ENCODE results near the gene SPEG. TPM values are rescaled to one million over a fixed set of nuclear protein-coding genes. Genes with fewer than 3 reads are reported as not detected.

The SPEG gene
- total and polyA plus RNA-seq, 2 donors (not counting 3 experiments of a cell fraction or from before 2014, with no cell fraction given) = 0.84 to 3.5 TPM

DNA sequence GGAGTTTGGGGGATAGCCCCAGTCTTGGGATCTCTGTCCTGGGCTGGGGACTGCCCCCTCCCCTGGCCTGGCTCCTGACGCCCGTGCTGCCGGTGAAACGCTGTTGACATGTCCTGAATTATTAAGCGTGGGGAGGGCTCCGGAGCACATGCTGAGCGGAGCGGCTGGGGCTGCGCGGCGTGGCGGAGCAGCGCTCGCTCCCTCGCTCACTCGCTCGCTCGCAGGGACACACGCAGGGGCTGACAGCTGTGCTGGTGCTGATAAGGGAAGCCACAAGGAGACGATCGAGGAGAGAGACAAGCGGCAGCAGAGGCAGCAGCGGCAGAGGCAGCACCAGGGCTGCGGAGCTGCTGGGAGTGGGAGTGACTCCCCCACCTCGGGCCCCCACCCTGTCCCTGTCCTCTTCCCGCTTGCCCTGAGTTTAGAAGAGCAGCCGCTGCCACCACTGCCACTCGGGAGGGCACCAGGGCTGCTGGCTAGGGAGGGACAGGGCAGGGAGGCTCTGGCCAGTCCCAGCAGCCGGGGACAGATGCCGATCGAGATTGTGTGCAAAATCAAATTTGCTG lies 79.6 kb downstream of the SPEG start, which contains the start of gene ASIC4:
TSS of gene ASIC4 (plus strand) at position 287 of the 566 bp plus-strand sequence. CDS start at position 530, 243 bp downstream.
- Histone ChIP-seq H3K9ac (replicated peaks; ENCODE audit: extremely low read depth, insufficient read depth, low read length) (no peak within 1 kb of the TSS), H3K9me1 (replicated peaks; ENCODE audit: control insufficient read depth, extremely low read depth, insufficient read depth, low read length) (no peaks in the 10 kb centered on the region), H3K4me3 (replicated peaks in 1 of 3; ENCODE audit: insufficient read depth in 1 of 3, low read depth in 1 of 3, low read length in 3 of 3) (no peak within 1 kb of the TSS), H3K4me1 (ENCODE audit: control insufficient read depth, extremely low read depth, insufficient read depth, low read length) (no peaks in the 10 kb centered on the region), H3K4me2 (ENCODE audit: insufficient read depth, low read length) (no peak within 1 kb of the TSS), H4K20me1 (replicated peaks; ENCODE audit: control insufficient read depth, extremely low read depth, insufficient read depth, low read length) (no peaks in the 10 kb centered on the region), H3K9me3 (replicated peaks; ENCODE audit: control insufficient read depth, insufficient read depth, low read length) (no peaks in the 10 kb centered on the region), H3K27me3 (ENCODE audit: control insufficient read depth in 2 of 2, insufficient read depth in 2 of 2, low read length in 2 of 2) (peaks cover 60 to 67% of the 10 kb centered on the region in 2 experiments), H3K36me3 (ENCODE audit: control insufficient read depth in 2 of 2, extremely low read depth in 1 of 2, insufficient read depth in 2 of 2, low read length in 2 of 2) (no peaks in the 10 kb centered on the region), H3K27ac (ENCODE audit: insufficient read depth, low read depth, low read length) (no peak within 1 kb of the TSS), H3K79me2 (ENCODE audit: control insufficient read depth, insufficient read depth, low read length) (no peaks in the 10 kb centered on the region), H2AFZ (ENCODE audit: low read depth, low read length) (no peak within 1 kb of the TSS)
- no TSS peak for BruUV-seq (replicated peaks)
- dilution Hi-C loops (cut with MboI; ENCODE audit: extremely low pct_ligation_motif_present, low sequenced_read_pairs) (no loop called here), intact Hi-C loops (cut with micrococcal nuclease) (no loop called here)
- DNase-seq (ENCODE audit: low read depth, low spot score) = no peak
- TF ChIP-seq POLR2A (IDR thresholded peaks at IDR 0.05; ENCODE audit: low read depth, low read length) = no peak
- no peak for TF ChIP-seq FOS (IDR thresholded peaks at IDR 0.05; ENCODE audit: borderline replicate concordance, insufficient read depth, low read length)
- TF ChIP-seq, protein P1, sequence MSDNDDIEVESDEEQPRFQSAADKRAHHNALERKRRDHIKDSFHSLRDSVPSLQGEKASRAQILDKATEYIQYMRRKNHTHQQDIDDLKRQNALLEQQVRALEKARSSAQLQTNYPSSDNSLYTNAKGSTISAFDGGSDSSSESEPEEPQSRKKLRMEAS (IDR thresholded peaks at IDR 0.05; ENCODE audit: insufficient read depth, insufficient read length) = no peak
- no peak for TF ChIP-seq MYC (IDR thresholded peaks at IDR 0.05; ENCODE audit: low read depth, low read length)
- TF ChIP-seq, protein P2, sequence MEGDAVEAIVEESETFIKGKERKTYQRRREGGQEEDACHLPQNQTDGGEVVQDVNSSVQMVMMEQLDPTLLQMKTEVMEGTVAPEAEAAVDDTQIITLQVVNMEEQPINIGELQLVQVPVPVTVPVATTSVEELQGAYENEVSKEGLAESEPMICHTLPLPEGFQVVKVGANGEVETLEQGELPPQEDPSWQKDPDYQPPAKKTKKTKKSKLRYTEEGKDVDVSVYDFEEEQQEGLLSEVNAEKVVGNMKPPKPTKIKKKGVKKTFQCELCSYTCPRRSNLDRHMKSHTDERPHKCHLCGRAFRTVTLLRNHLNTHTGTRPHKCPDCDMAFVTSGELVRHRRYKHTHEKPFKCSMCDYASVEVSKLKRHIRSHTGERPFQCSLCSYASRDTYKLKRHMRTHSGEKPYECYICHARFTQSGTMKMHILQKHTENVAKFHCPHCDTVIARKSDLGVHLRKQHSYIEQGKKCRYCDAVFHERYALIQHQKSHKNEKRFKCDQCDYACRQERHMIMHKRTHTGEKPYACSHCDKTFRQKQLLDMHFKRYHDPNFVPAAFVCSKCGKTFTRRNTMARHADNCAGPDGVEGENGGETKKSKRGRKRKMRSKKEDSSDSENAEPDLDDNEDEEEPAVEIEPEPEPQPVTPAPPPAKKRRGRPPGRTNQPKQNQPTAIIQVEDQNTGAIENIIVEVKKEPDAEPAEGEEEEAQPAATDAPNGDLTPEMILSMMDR (IDR thresholded peaks at IDR 0.05; ENCODE audit: extremely low read depth in 1 of 2, insufficient read depth in 1 of 2, low read depth in 1 of 2, low read length in 2 of 2) = no peak
- peak; percentile 59 for TF ChIP-seq EZH2 (IDR thresholded peaks at IDR 0.05; ENCODE audit: borderline replicate concordance, low read depth, low read length, severe bottlenecking)
- no peak for TF ChIP-seq JUN (IDR thresholded peaks at IDR 0.05; ENCODE audit: borderline replicate concordance, insufficient read depth, insufficient read length, low read depth)
- ChIA-PET POLR2A (no interaction called here), CTCF (interaction anchor here (1.2 to 6.6 kb wide), 3 partner anchors 8 to 19 kb away, joined by 3 to 39 read pairs (median 8); a partner anchor contains a TSS)
- no peak for FAIRE-seq
